ENCODE data around the gene VWA3B. TPM values are rescaled to one million over a fixed set of nuclear protein-coding genes. Genes with fewer than 3 reads are reported as not detected.

Gene VWA3B
- total RNA-seq, 1 experiment from 2014 or later, result not detected

DNA sequence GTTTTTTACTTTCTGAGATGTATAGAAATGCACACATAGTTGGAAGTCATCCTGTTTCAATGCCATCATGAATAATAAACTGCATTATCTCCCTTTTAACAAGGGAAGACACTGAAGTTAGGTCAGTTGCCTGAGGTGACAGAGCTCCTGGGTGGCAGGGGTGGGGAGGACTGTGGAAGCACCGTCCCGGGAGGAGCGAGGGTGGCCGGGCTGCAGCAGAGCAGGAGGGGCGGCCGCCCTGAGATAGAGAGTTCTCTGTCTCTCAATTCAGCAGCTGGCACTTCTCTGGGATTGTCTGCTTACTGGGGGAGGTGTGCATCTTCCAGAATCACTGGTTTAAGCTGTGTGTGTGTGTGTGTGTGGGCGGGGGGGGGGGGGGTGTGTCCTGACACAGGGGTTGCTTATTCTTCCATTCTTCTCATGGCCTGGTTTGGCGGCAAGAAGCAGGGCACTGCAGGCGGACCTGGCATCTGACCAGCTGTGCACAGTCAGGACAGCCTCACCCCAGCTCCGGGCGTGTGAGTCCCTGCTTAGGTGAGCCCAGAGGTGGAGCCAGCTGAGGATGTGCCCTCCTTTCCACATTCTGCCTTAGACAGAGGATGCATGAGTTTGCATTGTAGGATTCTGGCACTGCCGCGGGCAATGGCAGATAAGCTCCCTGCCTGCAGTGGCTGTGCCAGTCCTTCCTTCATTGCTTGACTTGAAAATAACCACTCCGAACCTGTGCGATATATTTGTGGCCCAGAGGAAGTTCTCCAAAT is 40.4 kb downstream of the VWA3B start:
- H4K91ac ChIP-seq (ENCODE audit: insufficient read length, low read depth, low read length), result no peak overlapping the region
- no peaks in the 10 kb centered on the region for H3K9me3 ChIP-seq (ENCODE audit: control insufficient read depth, low read depth, low read length)
- no peak overlapping the region for H2BK15ac ChIP-seq (ENCODE audit: low read depth, low read length)
- no peaks in the 10 kb centered on the region for H3K79me2 ChIP-seq (ENCODE audit: insufficient read depth, low read length)
- no peak overlapping the region for H2BK12ac ChIP-seq (ENCODE audit: insufficient read length, low read depth, low read length)
- no peak overlapping the region for H4K8ac ChIP-seq (replicated peaks; ENCODE audit: insufficient read length, low read depth, low read length)
- H3K4ac ChIP-seq (ENCODE audit: low read depth, low read length), result no peak overlapping the region
- no peaks in the 10 kb centered on the region for H3K23me2 ChIP-seq (ENCODE audit: insufficient read length, low read depth, low read length, poor library complexity, severe bottlenecking)
- H3K56ac ChIP-seq (ENCODE audit: insufficient read length, low read depth, low read length), result no peak overlapping the region
- Mint-ChIP-seq H3K36me3 (ENCODE audit: insufficient read depth in 1 of 3, low read depth in 3 of 3) (no peaks in the 10 kb centered on the region), H3K27me3 (ENCODE audit: low read depth) (peaks cover 86% of the 10 kb centered on the region), H3K4me1 (peaks cover 25 to 28% of the 10 kb centered on the region in 2 experiments), H3K4me3 (no peak overlapping the region), H3K9me3 (no peaks in the 10 kb centered on the region), H3K27ac (no peak overlapping the region)
- no peak overlapping the region for H3K27ac ChIP-seq (ENCODE audit: insufficient read length, low read depth, low read length)
- no peak overlapping the region for H3K9ac ChIP-seq (ENCODE audit: extremely low read depth, insufficient read length, low read length)
- H2BK120ac ChIP-seq (ENCODE audit: low read depth, low read length, poor library complexity, severe bottlenecking), result no peak overlapping the region
- DNase-seq, result no peak
- H2BK20ac ChIP-seq (ENCODE audit: low read depth, low read length, poor library complexity, severe bottlenecking), result no peak overlapping the region
- no peak overlapping the region for H4K5ac ChIP-seq (ENCODE audit: insufficient read length, low read depth, low read length)
- no peaks in the 10 kb centered on the region for H3K4me1 ChIP-seq (ENCODE audit: insufficient read depth, low read length)
- WGBS (ENCODE audit: extremely low coverage, insufficient read length, low lambda C conversion rate), result no CpG with 5 or more reads among the region's 15 CpGs
- no peak overlapping the region for H3K23ac ChIP-seq (ENCODE audit: insufficient read length, low read depth, low read length)
- no peak overlapping the region for H2AFZ ChIP-seq (ENCODE audit: low read length)
- H2BK5ac ChIP-seq (ENCODE audit: insufficient read length, low read length), result no peak overlapping the region
- H2AK5ac ChIP-seq (ENCODE audit: insufficient read length, low read length), result no peak overlapping the region
- no peaks in the 10 kb centered on the region for H3K27me3 ChIP-seq (ENCODE audit: insufficient read depth, low read length)
- no peak overlapping the region for H3K4me2 ChIP-seq (ENCODE audit: insufficient read depth, insufficient read length, low read length)
- H3T11ph ChIP-seq (ENCODE audit: low read length), result no peak overlapping the region
- H3K18ac ChIP-seq (ENCODE audit: insufficient read length, low read depth, low read length), result no peak overlapping the region
- H4K20me1 ChIP-seq (ENCODE audit: control insufficient read depth, insufficient read depth, insufficient read length), result no peaks in the 10 kb centered on the region
- H3K79me1 ChIP-seq (ENCODE audit: insufficient read depth, low read depth, low read length, poor library complexity, severe bottlenecking), result no peaks in the 10 kb centered on the region
- TF ChIP-seq, protein P1, sequence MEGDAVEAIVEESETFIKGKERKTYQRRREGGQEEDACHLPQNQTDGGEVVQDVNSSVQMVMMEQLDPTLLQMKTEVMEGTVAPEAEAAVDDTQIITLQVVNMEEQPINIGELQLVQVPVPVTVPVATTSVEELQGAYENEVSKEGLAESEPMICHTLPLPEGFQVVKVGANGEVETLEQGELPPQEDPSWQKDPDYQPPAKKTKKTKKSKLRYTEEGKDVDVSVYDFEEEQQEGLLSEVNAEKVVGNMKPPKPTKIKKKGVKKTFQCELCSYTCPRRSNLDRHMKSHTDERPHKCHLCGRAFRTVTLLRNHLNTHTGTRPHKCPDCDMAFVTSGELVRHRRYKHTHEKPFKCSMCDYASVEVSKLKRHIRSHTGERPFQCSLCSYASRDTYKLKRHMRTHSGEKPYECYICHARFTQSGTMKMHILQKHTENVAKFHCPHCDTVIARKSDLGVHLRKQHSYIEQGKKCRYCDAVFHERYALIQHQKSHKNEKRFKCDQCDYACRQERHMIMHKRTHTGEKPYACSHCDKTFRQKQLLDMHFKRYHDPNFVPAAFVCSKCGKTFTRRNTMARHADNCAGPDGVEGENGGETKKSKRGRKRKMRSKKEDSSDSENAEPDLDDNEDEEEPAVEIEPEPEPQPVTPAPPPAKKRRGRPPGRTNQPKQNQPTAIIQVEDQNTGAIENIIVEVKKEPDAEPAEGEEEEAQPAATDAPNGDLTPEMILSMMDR (conservative IDR thresholded peaks at IDR 0.05), result no peak
- H3K14ac ChIP-seq (ENCODE audit: insufficient read depth, low read length), result no peak overlapping the region
